KOPT-K1 (cell line): ENCODE data around the gene AQP12A.

ENCODE experiments used
- H3K27ac ChIP-seq: fragments of 200-600 bp; sonication (generic); 2 replicates; pipeline ENCODE4 v1.5.1; 2016; ENCODE audit warnings: antibody characterized with exemption, mild to moderate bottlenecking, low read depth, low read length; ENCODE audit not compliant: poor library complexity, severe bottlenecking
- H3K36me3 ChIP-seq: fragments of 200-600 bp; sonication (generic); 2 replicates; pipeline ENCODE4 v1.5.1; 2017; ENCODE audit warnings: antibody characterized with exemption, mild to moderate bottlenecking, low read length, moderate library complexity; ENCODE audit not compliant: insufficient read depth
- H3K9me3 ChIP-seq: fragments of 200-600 bp; sonication (generic); 2 replicates; pipeline ENCODE4 v1.5.1; 2017; ENCODE audit warnings: antibody characterized with exemption, low read length, mild to moderate bottlenecking; ENCODE audit not compliant: insufficient read depth, poor library complexity, severe bottlenecking

The AQP12A gene

DNA sequence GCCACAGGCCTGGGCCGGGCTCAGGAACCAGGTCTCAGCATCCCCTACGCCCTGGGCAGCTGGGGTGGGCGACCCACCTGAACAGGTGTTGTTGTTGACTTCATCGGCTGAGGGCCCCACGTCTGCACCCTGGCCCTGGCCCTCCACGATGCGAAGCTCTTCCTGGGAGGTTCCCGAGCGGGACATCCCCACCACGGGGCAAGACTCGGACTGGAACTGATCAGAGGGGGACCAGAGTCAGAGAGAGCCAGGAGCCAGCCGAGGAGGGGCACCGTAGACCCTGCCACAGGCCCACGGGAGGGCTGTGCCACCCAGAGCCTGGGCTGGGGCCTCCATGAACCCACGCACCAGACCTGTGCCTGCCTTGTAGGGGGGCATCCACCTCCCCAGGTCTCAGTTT, 54.3 kb downstream of the AQP12A start:
- Histone ChIP-seq H3K36me3 (no peaks in the 10 kb centered on the region), H3K27ac (no peak overlapping the region), H3K9me3 (no peaks in the 10 kb centered on the region)

DNA sequence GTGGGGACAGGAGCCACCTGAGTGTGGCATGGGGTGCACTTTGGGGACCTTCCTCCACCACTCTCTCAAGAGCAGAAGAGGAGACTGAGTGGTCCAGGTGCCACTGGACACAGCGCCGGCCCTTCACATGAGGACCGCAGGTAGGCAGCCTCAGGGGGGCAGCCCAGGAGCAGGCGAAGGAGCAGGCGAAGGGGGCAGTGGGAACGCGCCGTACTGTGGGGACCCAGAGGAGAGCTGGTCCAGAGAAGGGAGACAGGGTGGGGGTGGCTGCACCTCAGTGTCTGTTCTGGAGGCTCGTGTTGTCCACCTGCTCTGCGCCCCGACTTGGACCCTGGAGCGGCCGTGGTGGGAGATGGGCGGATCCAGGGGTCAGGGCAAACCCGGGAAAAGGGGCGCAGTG, 55.0 kb downstream of the AQP12A start:
- H3K27ac ChIP-seq, result no peak overlapping the region
- no peaks in the 10 kb centered on the region for H3K36me3 ChIP-seq
- H3K9me3 ChIP-seq, result no peaks in the 10 kb centered on the region

DNA sequence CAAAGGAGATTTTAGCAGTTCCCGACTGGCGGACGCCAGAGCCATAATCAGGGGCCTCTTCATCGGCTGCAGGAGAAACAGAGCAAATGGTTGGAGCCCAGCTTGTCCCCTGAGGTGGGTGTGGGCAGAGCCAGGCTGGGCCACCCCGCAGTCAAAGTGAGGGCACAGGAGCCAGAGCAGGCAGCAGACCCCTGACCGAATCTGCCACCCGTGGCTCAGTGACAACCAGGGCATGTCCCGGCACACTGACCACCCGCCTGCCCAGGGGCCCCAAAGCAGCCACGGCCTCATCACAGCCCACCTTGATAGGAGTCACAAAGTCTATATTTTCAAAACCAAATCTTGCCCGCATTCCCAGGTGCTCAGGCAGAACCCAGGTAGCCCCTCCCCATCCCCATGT, 55.6 kb downstream of the AQP12A start:
- Histone ChIP-seq H3K36me3 (no peaks in the 10 kb centered on the region), H3K9me3 (no peaks in the 10 kb centered on the region), H3K27ac (no peak overlapping the region)
